Mesodermal cell (in vitro differentiated cells): ENCODE data around the gene RGS5.

ENCODE experiments used
- H3K27ac ChIP-seq: 2 replicates; pipeline ENCODE4 v1.7.0; 2013; ENCODE audit warnings: mild to moderate bottlenecking, low read depth, low read length, moderate library complexity; ENCODE audit not compliant: severe bottlenecking
- H3K36me3 ChIP-seq: 2 replicates; pipeline ENCODE4 v1.7.1; 2013; ENCODE audit warnings: mild to moderate bottlenecking, low read length, moderate library complexity; ENCODE audit not compliant: control insufficient read depth, insufficient read depth
- H3K4me1 ChIP-seq: one replicate; pipeline ENCODE4 v1.7.1; 2013; ENCODE audit warnings: mild to moderate bottlenecking, low read length; ENCODE audit not compliant: insufficient read depth, control insufficient read depth, poor library complexity, severe bottlenecking
- H3K4me3 ChIP-seq: 2 replicates; pipeline ENCODE4 v1.7.0; 2013; ENCODE audit warnings: low read length, control low read depth, mild to moderate bottlenecking; ENCODE audit not compliant: insufficient read depth, poor library complexity, severe bottlenecking; ENCODE audit errors: extremely low read depth
- H3K9me3 ChIP-seq: 2 replicates; pipeline ENCODE4 v1.7.1; 2013; ENCODE audit warnings: mild to moderate bottlenecking, low read length, moderate library complexity; ENCODE audit not compliant: control insufficient read depth
- WGBS, 2 experiments: methylation state at CpG; one replicate each; pipeline ENCODE4 v1.1.5; 2013; ENCODE audit warnings: missing lambda C conversion rate in 2 of 2; ENCODE audit not compliant: insufficient coverage in 2 of 2; 5-methylcytosine and 5-hydroxymethylcytosine counted together

Gene RGS5

GRCh38 chr1:163147019-163147418 lies 55.7 kb downstream of the RGS5 start:
- Histone ChIP-seq H3K27ac (no peak overlapping the region), H3K4me1 (no peaks in the 10 kb centered on the region), H3K36me3 (peaks cover 66% of the 10 kb centered on the region), H3K9me3 (no peaks in the 10 kb centered on the region), H3K4me3 (no peak overlapping the region)
- WGBS, 2 experiments = 95 to 97% methylated on average over 3 of the region's 3 CpGs

GRCh38 chr1:163145435-163145834 lies 57.3 kb downstream of the RGS5 start:
- Histone ChIP-seq H3K4me3 (no peak overlapping the region), H3K27ac (no peak overlapping the region), H3K36me3 (peaks cover 54% of the 10 kb centered on the region), H3K9me3 (no peaks in the 10 kb centered on the region), H3K4me1 (no peaks in the 10 kb centered on the region)
- no CpG with 5 or more reads among the region's 1 CpG for WGBS, 2 experiments

GRCh38 chr1:163144418-163144817 lies 58.3 kb downstream of the RGS5 start:
- Histone ChIP-seq H3K4me1 (no peaks in the 10 kb centered on the region), H3K9me3 (no peaks in the 10 kb centered on the region), H3K36me3 (peaks cover 46% of the 10 kb centered on the region), H3K27ac (no peak overlapping the region), H3K4me3 (no peak overlapping the region)
- WGBS, 2 experiments = no CpG with 5 or more reads among the region's 3 CpGs

- H3K9me3 ChIP-seq = no peaks in the 10 kb centered on the region
- H3K36me3 ChIP-seq = peaks cover 25% of the 10 kb centered on the region
- H3K4me3 ChIP-seq = no peak overlapping the region
- H3K27ac ChIP-seq = no peak overlapping the region
- WGBS, 2 experiments = 80% methylated on average over 1 of the region's 2 CpGs; no CpG with 5 or more reads in 1 of the 2 experiments
- H3K4me1 ChIP-seq = peaks cover 5% of the 10 kb centered on the region
Observed at GRCh38 chr1:163142152-163142551, 60.6 kb downstream of the RGS5 start.

GRCh38 chr1:163141556-163141955 lies 61.2 kb downstream of the RGS5 start:
- Histone ChIP-seq H3K27ac (no peak overlapping the region), H3K9me3 (no peaks in the 10 kb centered on the region), H3K4me1 (peaks cover 5% of the 10 kb centered on the region), H3K4me3 (no peak overlapping the region), H3K36me3 (peaks cover 20% of the 10 kb centered on the region)
- 79 to 100% methylated on average over 1 of the region's 1 CpG for WGBS, 2 experiments

- WGBS, 2 experiments = 83% methylated on average over 3 of the region's 3 CpGs; no CpG with 5 or more reads in 1 of the 2 experiments
- Histone ChIP-seq H3K9me3 (no peaks in the 10 kb centered on the region), H3K36me3 (peaks cover 4% of the 10 kb centered on the region), H3K4me1 (peaks cover 5% of the 10 kb centered on the region), H3K4me3 (no peak overlapping the region), H3K27ac (no peak overlapping the region)
Observed at GRCh38 chr1:163137556-163138265, 65.0 kb downstream of the RGS5 start.

GRCh38 chr1:163131981-163132380 lies 70.7 kb downstream of the RGS5 start:
- Histone ChIP-seq H3K4me3 (no peak overlapping the region), H3K36me3 (no peaks in the 10 kb centered on the region), H3K4me1 (no peaks in the 10 kb centered on the region), H3K9me3 (no peaks in the 10 kb centered on the region), H3K27ac (no peak overlapping the region)
- 84 to 95% methylated on average over 2 of the region's 2 CpGs for whole genome bisulfite sequencing, 2 experiments

GRCh38 chr1:163130225-163130856 lies 72.4 kb downstream of the RGS5 start:
- Histone ChIP-seq H3K4me3 (no peak overlapping the region), H3K9me3 (no peaks in the 10 kb centered on the region), H3K27ac (no peak overlapping the region), H3K36me3 (no peaks in the 10 kb centered on the region), H3K4me1 (no peaks in the 10 kb centered on the region)
- WGBS, 2 experiments = 100% methylated on average over 1 of the region's 1 CpG; no CpG with 5 or more reads in 1 of the 2 experiments

- H3K9me3 ChIP-seq = no peaks in the 10 kb centered on the region
- H3K4me1 ChIP-seq = no peaks in the 10 kb centered on the region
- H3K27ac ChIP-seq = no peak overlapping the region
- H3K4me3 ChIP-seq = no peak overlapping the region
- no peaks in the 10 kb centered on the region for H3K36me3 ChIP-seq
- no CpG with 5 or more reads among the region's 2 CpGs for WGBS, 2 experiments
Observed at GRCh38 chr1:163128282-163128681, 74.4 kb downstream of the RGS5 start.

GRCh38 chr1:163124812-163125211 lies 77.9 kb downstream of the RGS5 start:
- H3K9me3 ChIP-seq = no peaks in the 10 kb centered on the region
- H3K36me3 ChIP-seq = no peaks in the 10 kb centered on the region
- H3K4me1 ChIP-seq = no peaks in the 10 kb centered on the region
- no peak overlapping the region for H3K4me3 ChIP-seq
- 76 to 92% methylated on average over 3 to 4 of the region's 4 CpGs for WGBS, 2 experiments
- H3K27ac ChIP-seq = no peak overlapping the region

- no CpG with 5 or more reads among the region's 1 CpG for WGBS, 2 experiments
- no peak overlapping the region for H3K4me3 ChIP-seq
- no peaks in the 10 kb centered on the region for H3K4me1 ChIP-seq
- H3K9me3 ChIP-seq = no peaks in the 10 kb centered on the region
- H3K27ac ChIP-seq = no peak overlapping the region
- no peaks in the 10 kb centered on the region for H3K36me3 ChIP-seq
Observed at GRCh38 chr1:163120372-163120771, 82.3 kb downstream of the RGS5 start.
